ENCODE data around the gene PTBP2. TPM values are rescaled to one million over a fixed set of nuclear protein-coding genes. Genes with fewer than 3 reads are reported as not detected.
"Not testable (repeated sequence)": the region's sequence is repeated elsewhere in the genome, so short reads cannot be mapped to it uniquely, and the experiment has no call there.

PTBP2 gene
- total RNA-seq, 1 donor from 2014 or later = 95.9 TPM

- intact Hi-C loops (cut with DNase I) = no loop called here
- Histone ChIP-seq H3K27me3 (no peaks in the 10 kb centered on the region), H3K36me3 (peaks cover 8 to 10% of the 10 kb centered on the region in 2 donors), H3K4me3 (no peak overlapping the region), H3K4me1 (no peaks in the 10 kb centered on the region), H3K27ac (no peak overlapping the region), H3K9me3 (no peaks in the 10 kb centered on the region)
- no peak for TF ChIP-seq CTCF (IDR thresholded peaks at IDR 0.05)
- DNase-seq (ENCODE audit: low spot score in 2 of 2) = no peak
These were observed 70.6 kb downstream of the PTBP2 start for GRCh38 chr1:96792220-96792619.

GRCh38 chr1:96801696-96802095 lies 80.1 kb downstream of the PTBP2 start:
- H3K27ac ChIP-seq; DNase-seq (ENCODE audit: low spot score in 2 of 2); H3K27me3 ChIP-seq; H3K4me1 ChIP-seq; H3K4me3 ChIP-seq; H3K36me3 ChIP-seq; H3K9me3 ChIP-seq; intact Hi-C loops (cut with DNase I): not testable (repeated sequence)

GRCh38 chr1:96804648-96805047 lies 83.1 kb downstream of the PTBP2 start:
- Histone ChIP-seq H3K27ac (no peak overlapping the region), H3K4me1 (no peaks in the 10 kb centered on the region), H3K9me3 (no peaks in the 10 kb centered on the region), H3K27me3 (no peaks in the 10 kb centered on the region), H3K4me3 (no peak overlapping the region), H3K36me3 (peaks cover 9 to 16% of the 10 kb centered on the region in 2 donors)
- TF ChIP-seq CTCF (IDR thresholded peaks at IDR 0.05) = no peak
- intact Hi-C loops (cut with DNase I) = no loop called here
- no peak for DNase-seq (ENCODE audit: low spot score in 2 of 2)

- no peak for TF ChIP-seq CTCF (IDR thresholded peaks at IDR 0.05)
- peaks cover 9 to 22% of the 10 kb centered on the region in 2 donors for H3K36me3 ChIP-seq
- no peaks in the 10 kb centered on the region for H3K9me3 ChIP-seq
- DNase-seq (ENCODE audit: low spot score in 2 of 2) = no peak
- no peak overlapping the region for H3K27ac ChIP-seq
- H3K4me1 ChIP-seq = no peaks in the 10 kb centered on the region
- no peak overlapping the region for H3K4me3 ChIP-seq
- intact Hi-C loops (cut with DNase I) = no loop called here
- H3K27me3 ChIP-seq = no peaks in the 10 kb centered on the region
These were observed 86.6 kb downstream of the PTBP2 start for GRCh38 chr1:96808191-96808590.

- Histone ChIP-seq H3K4me3 (no peak overlapping the region), H3K4me1 (no peaks in the 10 kb centered on the region), H3K9me3 (no peaks in the 10 kb centered on the region), H3K36me3 (peaks cover 0 to 28% of the 10 kb centered on the region in 2 donors), H3K27ac (no peak overlapping the region), H3K27me3 (no peaks in the 10 kb centered on the region)
- intact Hi-C loops (cut with DNase I) = no loop called here
- DNase-seq (ENCODE audit: low spot score in 2 of 2) = no peak
- TF ChIP-seq CTCF (IDR thresholded peaks at IDR 0.05) = no peak
These were observed 94.3 kb downstream of the PTBP2 start for GRCh38 chr1:96815914-96816313.

- Histone ChIP-seq H3K4me1 (no peaks in the 10 kb centered on the region), H3K27ac (no peak overlapping the region), H3K4me3 (no peak overlapping the region), H3K36me3 (peaks cover 0 to 5% of the 10 kb centered on the region in 2 donors), H3K27me3 (no peaks in the 10 kb centered on the region), H3K9me3 (no peaks in the 10 kb centered on the region)
- DNase-seq (ENCODE audit: low spot score in 2 of 2) = no peak
- no peak for TF ChIP-seq CTCF (IDR thresholded peaks at IDR 0.05)
- intact Hi-C loops (cut with DNase I) = no loop called here
These were observed 98.5 kb downstream of the PTBP2 start for GRCh38 chr1:96820107-96820506.
